ENCODE results near the gene CRACR2B.
A peak's percentile ranks its signal among the peaks of the same experiment; 100 is the strongest.

The CRACR2B gene

GRCh38 chr11:811446-812245, 16.1 kb upstream of the CRACR2B start:
- DNase-seq = peak in 2 of 3 donors; percentile 39 to 41

- DNase-seq = no peak
Measured at GRCh38 chr11:812390-812789, 15.3 kb upstream of the CRACR2B start.

GRCh38 chr11:813072-813455, 14.7 kb upstream of the CRACR2B start:
- no peak for DNase-seq

GRCh38 chr11:813456-814096, 14.1 kb upstream of the CRACR2B start:
- no peak for DNase-seq

GRCh38 chr11:815675-816432, 11.9 kb upstream of the CRACR2B start:
- DNase-seq = no peak

- no peak for DNase-seq
Measured at GRCh38 chr11:816433-816779, 11.3 kb upstream of the CRACR2B start.

- peak in 1 of 3 donors; percentile 24 for DNase-seq
Measured at GRCh38 chr11:818396-819128, 9.2 kb upstream of the CRACR2B start, which contains the start of gene PNPLA2. TSS of gene PNPLA2 (plus strand) at chr11:818914. CDS start at chr11:819719, 805 bp downstream.

- DNase-seq = peak; percentile 92 to 99 (median 97)
Measured at GRCh38 chr11:819129-819931, 8.4 kb upstream of the CRACR2B start.

GRCh38 chr11:819943-820649, 7.6 kb upstream of the CRACR2B start:
- peak; percentile 64 to 84 (median 68) for DNase-seq

- peak; percentile 89 to 91 (median 89) for DNase-seq
Measured at GRCh38 chr11:820655-821511, 6.8 kb upstream of the CRACR2B start.

- DNase-seq = peak in 2 of 3 donors; percentile 43 to 62
Measured at GRCh38 chr11:821512-822371, 6.0 kb upstream of the CRACR2B start.

GRCh38 chr11:823441-824291, 4.1 kb upstream of the CRACR2B start:
- DNase-seq = no peak

GRCh38 chr11:824292-824880, 3.3 kb upstream of the CRACR2B start:
- no peak for DNase-seq

GRCh38 chr11:824942-825341, 2.8 kb upstream of the CRACR2B start:
- DNase-seq = no peak

- no peak for DNase-seq
Measured at GRCh38 chr11:825366-826226, 2.1 kb upstream of the CRACR2B start.

GRCh38 chr11:826227-826621, 1.5 kb upstream of the CRACR2B start:
- DNase-seq = no peak

- DNase-seq = peak in 1 of 3 donors; percentile 30
Measured at GRCh38 chr11:826836-827145, 928 bp upstream of the CRACR2B start.
